K562 (cell line): ENCODE measurements around the gene HES4. TPM values are rescaled to one million over a fixed set of nuclear protein-coding genes. Genes with fewer than 3 reads are reported as not detected.

Experiments
- ATF3 ChIP-seq, 2 experiments: fragments of 450-650 bp in 1 of 2; sonication (generic) in 1 of 2; formaldehyde crosslinking in 1 of 2; IDR thresholded peaks in 1 of 2; conservative IDR thresholded peaks in 1 of 2; 2 replicates each; pipeline versions ENCODE4 v1.6.1 to v1.8.1; 2016 to 2023; ENCODE audit warnings: mild to moderate bottlenecking in 2 of 2, moderate library complexity in 2 of 2, inconsistent platforms in 1 of 2, missing genetic modification reagents in 1 of 2
- BHLHE40 ChIP-seq: IDR thresholded peaks from 2 replicates; pipeline ENCODE4 v1.6.1; 2011; ENCODE audit warnings: low read length, improper control_type of control experiment
- C11orf30 ChIP-seq: fragments of 450-650 bp; IDR thresholded peaks from 2 replicates; pipeline ENCODE4 v1.6.1; 2016; ENCODE audit warnings: low read depth, mild to moderate bottlenecking
- CREB3 ChIP-seq: fragments of 450-650 bp; conservative IDR thresholded peaks from 2 replicates; pipeline ENCODE4 v1.6.1; 2016; ENCODE audit warnings: missing genetic modification characterization, low read depth, mild to moderate bottlenecking, missing compliant biosample characterization, moderate library complexity
- ETV6 ChIP-seq, 3 experiments: fragments of 150-350 bp in 1 of 3; sonication (generic) in 1 of 3; formaldehyde crosslinking in 1 of 3; IDR thresholded peaks; 2 replicates each; pipeline versions ENCODE4 v1.6.1 to v1.8.0; 2014 to 2022; ENCODE audit warnings: borderline replicate concordance in 2 of 3, low read depth in 2 of 3, antibody characterized with exemption in 1 of 3, low read length in 1 of 3, mild to moderate bottlenecking in 1 of 3, missing genetic modification reagents in 1 of 3
- L3MBTL2 ChIP-seq: fragments of 450-650 bp; IDR thresholded peaks from 2 replicates; pipeline ENCODE4 v1.6.1; 2016; ENCODE audit warnings: mild to moderate bottlenecking, moderate library complexity
- NCOA6 ChIP-seq: fragments of 450-650 bp; IDR thresholded peaks from 2 replicates; pipeline ENCODE4 v1.6.1; 2017; ENCODE audit warnings: mild to moderate bottlenecking
- NCOR1 ChIP-seq: fragments of 450-650 bp; IDR thresholded peaks from 2 replicates; pipeline ENCODE4 v1.6.1; 2016; ENCODE audit warnings: mild to moderate bottlenecking, moderate library complexity
- RBM25 ChIP-seq: fragments of 200-400 bp; formaldehyde crosslinking; IDR thresholded peaks from 2 replicates; pipeline ENCODE4 v1.6.1; 2018; ENCODE audit warnings: low read length, low read depth, moderate library complexity; ENCODE audit not compliant: severe bottlenecking
- RHOXF2B ChIP-seq: fragments of 250-450 bp; sonication (Bioruptor Pico); conservative IDR thresholded peaks from 2 replicates; pipeline ENCODE4 v1.5.1; 2021
- SPI1 ChIP-seq: IDR thresholded peaks from 2 replicates; pipeline ENCODE4 v1.6.1; 2011; ENCODE audit warnings: low read depth, low read length, control low read depth, borderline replicate concordance
- TAF1 ChIP-seq: IDR thresholded peaks from 2 replicates; pipeline ENCODE4 v1.6.1; 2011; ENCODE audit warnings: mild to moderate bottlenecking, low read length, moderate library complexity; ENCODE audit not compliant: insufficient read depth, control insufficient read depth, severe bottlenecking; ENCODE audit errors: extremely low read depth
- TCFL5 ChIP-seq: fragments of 250-450 bp; sonication (Bioruptor Pico); conservative IDR thresholded peaks from 2 replicates; pipeline ENCODE4 v1.6.1; 2021; ENCODE audit warnings: mild to moderate bottlenecking, moderate library complexity, matching md5 sums
- THAP7 ChIP-seq: fragments of 250-450 bp; sonication (Bioruptor Pico); IDR thresholded peaks from 2 replicates; pipeline ENCODE4 v1.5.0; 2021
- YY1 ChIP-seq, 3 experiments: IDR thresholded peaks; 2 replicates each; pipeline ENCODE4 v1.6.1; 2011; ENCODE audit warnings: low read length in 2 of 3, mild to moderate bottlenecking in 2 of 3, moderate library complexity in 2 of 3, borderline replicate concordance in 1 of 3, control low read depth in 1 of 3, low read depth in 1 of 3; ENCODE audit not compliant: insufficient read depth in 3 of 3, insufficient replicate concordance in 2 of 3, control insufficient read depth in 1 of 3, insufficient read length in 1 of 3; ENCODE audit errors: extremely low read depth in 1 of 3
- ZNF146 ChIP-seq: IDR thresholded peaks from one replicate; pipeline ENCODE4 v1.6.1; 2018; ENCODE audit warnings: missing compliant biosample characterization; ENCODE audit not compliant: unreplicated experiment
- ZNF184 ChIP-seq: sonication (generic); formaldehyde crosslinking; IDR thresholded peaks from 2 replicates; pipeline ENCODE4 v1.5.0; 2020; ENCODE audit warnings: missing genetic modification reagents
- ZNF3 ChIP-seq: fragments of 250-450 bp; sonication (Bioruptor Pico); IDR thresholded peaks from 2 replicates; pipeline ENCODE4 v1.5.0; 2021; ENCODE audit warnings: mild to moderate bottlenecking, moderate library complexity
- ZNF655 ChIP-seq: fragments of 250-450 bp; sonication (Bioruptor Pico); IDR thresholded peaks from 2 replicates; pipeline ENCODE4 v1.5.0; 2021
- ZNF75A ChIP-seq: fragments of 450-650 bp; formaldehyde crosslinking; IDR thresholded peaks from 2 replicates; pipeline ENCODE4 v1.4.0; 2020; ENCODE audit warnings: mild to moderate bottlenecking
- polyA plus RNA-seq, 8 experiments: library from polyadenylated mRNA; depleted of rRNA in 4 of 8; stranded (reverse) in 5 of 8; unstranded in 3 of 8; fragments of >200 nt; fragmentation: Nextera tagmentation in 2 of 8; fragmentation: Illumina TruSeq in 1 of 8; extraction: Ambion mirVana in 2 of 8; extraction: Trizol in 1 of 8; gene quantifications; 2 replicates each; pipeline versions ENCODE4 v1.2.1 to v1.2.3, GENCODE V29; 2011 to 2014; ENCODE audit warnings: inconsistent platforms in 1 of 8, missing spikeins in 1 of 8
- total RNA-seq, 7 experiments: library from RNA; depleted of rRNA in 6 of 7; stranded (reverse); fragments of >200 nt in 6 of 7; fragmentation: Illumina TruSeq in 2 of 7; extraction: Trizol in 2 of 7; gene quantifications; 2 replicates each; pipeline versions ENCODE4 v1.2.1 to v1.2.3, GENCODE V29; 2011 to 2021; ENCODE audit warnings: low replicate concordance in 1 of 7

The HES4 gene
- total and polyA plus RNA-seq, 9 of the 15 experiments (the other 6 are each of a cell fraction or from before 2014, with no cell fraction given) = 0.21 to 43.7 (median 5.3) TPM; not detected in 2

- TF ChIP-seq C11orf30 (no peak), NCOR1 (peak; percentile 22; the same call in 1 of the 2 replicates), CREB3 (tag) (no peak), NCOA6 (no peak), L3MBTL2 (peak; percentile 89), SPI1 (no peak), ZNF184 (no peak), ETV6 (IDR thresholded peaks at IDR 0.05; ENCODE audit: borderline replicate concordance in 1 of 2, low read depth in 2 of 2, low read length in 1 of 2) (no peak), ETV6 (CRISPR knock-in tag; IDR thresholded peaks at IDR 0.05; ENCODE audit: borderline replicate concordance) (no peak), BHLHE40 (peak; percentile 81), ZNF3 (CRISPR knock-in tag) (no peak), RBM25 (peak; percentile 85), THAP7 (0 out of 2 replicates have a peak, but pooled peaks have one; percentile 18), ZNF75A (CRISPR knock-in tag) (peak; percentile 66; the same call in 1 of the 2 replicates), ZNF146 (CRISPR knock-in tag) (no peak), YY1 (IDR thresholded peaks at IDR 0.05; ENCODE audit: borderline replicate concordance in 1 of 3, control insufficient read depth in 1 of 3, extremely low read depth in 1 of 3, insufficient read depth in 3 of 3, insufficient read length in 1 of 3, insufficient replicate concordance in 2 of 3, low read depth in 1 of 3, low read length in 2 of 3) (peak in 1 of 3 experiments; percentile 57), ATF3 (IDR thresholded peaks at IDR 0.05) (no peak), ATF3 (CRISPR knock-in tag; conservative IDR thresholded peaks at IDR 0.05) (no peak; the same call in 1 of the 2 replicates), ZNF655 (no peak), RHOXF2B (CRISPR knock-in tag) (no peak), TAF1 (peak; percentile 43), TCFL5 (no peak)
Measured at GRCh38 chr1:999725-1000356, at the start of gene HES4 (continued).
